HG03571 (cell line): ENCODE data around the gene BAZ1A.

Experiments
- ATAC-seq: cut with Tn5 transposase; IDR thresholded peaks from one replicate; pipeline ENCODE4 v1.9.1; 2021; ENCODE audit not compliant: unreplicated experiment

The BAZ1A gene

DNA sequence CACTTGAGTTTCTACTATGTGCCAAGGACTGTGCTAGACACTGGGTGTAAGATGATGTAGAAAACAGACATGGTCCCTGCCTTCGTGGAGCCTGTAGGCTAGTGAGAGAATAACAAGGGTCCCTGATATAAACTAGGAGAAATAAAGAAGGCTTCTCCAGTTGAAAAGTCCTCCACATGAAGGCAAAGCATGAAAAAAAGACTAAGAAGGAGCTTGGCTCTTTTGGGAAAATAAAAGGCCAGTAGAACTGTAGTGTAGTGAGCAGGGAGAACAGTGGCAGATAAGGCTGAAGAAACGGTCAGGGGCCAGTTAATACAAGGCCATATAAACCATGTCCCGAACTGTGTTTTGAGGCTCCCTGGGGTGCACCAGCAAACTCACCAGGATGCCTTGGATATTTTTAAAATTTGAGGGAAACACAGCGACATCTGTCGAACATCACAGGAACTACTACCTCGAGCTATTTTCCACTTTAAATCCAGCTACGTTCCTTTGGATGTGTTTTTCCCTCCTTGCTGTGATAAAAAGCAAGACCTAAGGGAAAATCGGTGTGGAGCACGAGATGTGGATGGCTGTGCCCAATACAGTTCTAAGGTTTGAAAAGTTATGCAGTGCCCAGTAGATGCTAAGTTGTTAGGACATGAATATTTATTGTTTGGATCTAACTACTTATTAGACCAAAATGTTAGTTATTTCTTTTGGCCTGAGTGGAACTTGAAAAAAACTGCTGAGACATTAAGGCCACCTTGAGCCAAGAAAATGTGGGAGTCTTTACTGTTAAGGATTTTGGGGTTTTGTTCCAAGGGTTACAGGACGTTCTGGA lies 152.2 kb downstream of the BAZ1A start:
- ATAC-seq, result no peak

DNA sequence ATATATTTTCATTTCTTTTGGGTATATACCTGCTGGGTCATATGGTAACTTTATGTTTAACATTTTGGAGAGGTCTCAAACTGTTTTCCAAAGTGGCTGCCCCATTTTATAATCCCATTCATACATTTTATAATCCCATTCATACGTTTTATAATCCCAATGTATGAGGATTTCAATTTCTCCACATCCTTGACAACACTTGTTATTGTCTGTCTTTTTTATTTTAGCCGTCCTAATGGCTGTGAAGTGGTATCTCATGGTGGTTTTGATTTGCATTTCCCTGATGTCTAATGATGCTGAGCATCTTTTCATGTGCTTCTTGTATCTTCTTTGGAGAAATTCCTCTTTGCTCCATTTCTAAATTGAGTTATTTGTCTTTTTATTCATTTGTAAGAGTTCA lies 154.0 kb downstream of the BAZ1A start:
- no peak for ATAC-seq

DNA sequence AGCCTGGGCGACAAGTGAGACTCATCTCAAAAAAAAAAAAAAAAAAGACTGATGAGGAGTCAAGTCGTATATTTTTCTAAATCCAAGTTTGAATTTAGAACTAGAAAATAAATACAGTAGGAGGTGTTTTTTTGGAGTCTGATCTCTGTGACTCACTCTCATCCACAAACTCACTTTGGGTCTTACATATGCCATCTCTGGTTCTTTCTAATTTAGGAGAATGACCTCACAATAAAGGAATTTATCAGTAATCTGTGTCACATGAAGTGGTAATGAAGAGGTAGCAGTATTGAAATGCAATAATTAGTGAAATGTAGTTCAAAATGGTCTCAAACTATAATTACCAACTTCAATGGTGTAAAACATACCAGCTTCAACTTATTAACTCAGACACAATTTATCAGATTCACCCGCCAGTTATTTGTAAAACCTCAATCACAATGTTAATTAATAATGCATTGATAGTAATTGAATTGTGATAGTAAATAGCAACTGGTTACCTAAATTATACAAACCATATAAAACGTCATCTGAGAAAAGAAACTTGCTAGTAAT lies 156.3 kb downstream of the BAZ1A start:
- ATAC-seq, result no peak

DNA sequence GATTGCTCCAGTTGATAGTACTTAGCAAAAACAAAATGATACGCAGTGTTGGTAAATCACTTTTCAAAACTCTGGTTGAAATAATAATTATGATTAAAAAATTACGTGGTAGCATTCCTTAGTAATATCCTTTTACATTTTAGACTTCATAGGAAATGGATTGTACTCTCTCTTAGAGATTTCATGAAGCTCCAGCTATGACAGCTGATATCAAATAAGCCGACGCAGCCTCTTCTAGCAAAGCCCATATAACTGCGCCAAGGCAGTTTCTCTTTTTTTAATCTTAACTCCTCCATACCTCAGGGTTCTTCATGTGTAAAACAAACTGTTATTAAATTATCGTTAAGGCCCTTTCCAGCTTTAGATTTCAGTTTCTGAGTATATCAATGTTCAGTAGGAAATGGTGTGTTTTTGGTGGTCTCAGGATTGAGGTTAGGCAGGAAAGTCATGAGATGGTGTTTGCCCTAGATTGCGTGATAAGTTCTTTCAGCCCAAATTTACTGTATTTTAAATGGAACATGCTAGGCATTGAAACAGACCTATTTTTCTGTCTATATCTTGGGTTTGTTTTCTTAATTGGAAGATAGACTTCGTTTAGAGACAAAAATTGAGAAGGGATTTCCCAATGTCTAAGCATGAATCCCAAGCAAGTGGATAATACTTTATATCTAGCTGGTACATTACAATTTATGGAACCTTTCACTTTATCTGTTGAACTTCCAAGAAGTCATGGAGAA lies 159.9 kb downstream of the BAZ1A start:
- no peak for ATAC-seq

DNA sequence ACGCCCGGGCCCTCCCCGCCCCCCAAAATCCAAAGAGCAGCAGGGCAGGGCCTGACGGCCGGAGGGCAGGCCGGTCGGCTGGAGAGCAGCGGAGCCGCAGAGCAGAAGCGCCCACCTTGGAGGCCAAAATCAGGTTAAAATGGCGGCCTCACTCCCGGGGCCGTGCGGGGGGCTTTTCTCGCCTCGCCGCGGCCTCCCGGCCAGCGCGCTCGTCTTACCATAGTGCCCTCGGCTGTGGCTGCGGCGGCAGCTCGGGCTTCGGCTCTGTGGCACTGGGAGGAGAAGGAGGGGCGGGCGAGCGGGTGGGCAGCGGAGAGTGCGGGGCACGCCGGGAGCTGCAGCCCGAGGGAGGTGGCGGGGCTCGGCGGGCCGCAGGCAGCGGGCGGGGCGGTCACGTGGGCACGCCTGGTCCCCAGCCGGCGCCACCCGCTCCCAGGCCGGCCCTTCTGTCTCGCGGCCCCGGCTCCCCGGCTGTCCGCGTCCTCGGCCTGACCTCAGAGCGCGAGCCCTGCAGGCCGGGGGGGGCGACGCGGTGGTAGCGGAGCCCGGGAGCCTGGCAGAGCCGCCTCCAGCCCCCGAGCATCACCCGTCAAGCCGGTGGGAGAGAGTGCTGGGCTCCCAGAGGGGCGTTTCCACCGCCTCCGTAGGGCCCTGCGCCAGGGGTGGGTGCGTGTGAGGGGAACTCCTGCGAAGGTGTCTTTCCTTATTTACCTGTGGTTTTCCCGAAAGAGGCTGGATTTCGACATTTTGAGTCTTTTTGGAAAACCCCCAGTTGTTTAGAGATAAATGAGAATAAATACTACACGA lies 160.6 kb downstream of the BAZ1A start, which contains the start of gene CFL2:
Gene CFL2, minus strand, starts transcription at position 274 of the 807 bp plus-strand sequence. Its CDS starts 53 bp downstream, at position 221.
- ATAC-seq, result peak; percentile 82

DNA sequence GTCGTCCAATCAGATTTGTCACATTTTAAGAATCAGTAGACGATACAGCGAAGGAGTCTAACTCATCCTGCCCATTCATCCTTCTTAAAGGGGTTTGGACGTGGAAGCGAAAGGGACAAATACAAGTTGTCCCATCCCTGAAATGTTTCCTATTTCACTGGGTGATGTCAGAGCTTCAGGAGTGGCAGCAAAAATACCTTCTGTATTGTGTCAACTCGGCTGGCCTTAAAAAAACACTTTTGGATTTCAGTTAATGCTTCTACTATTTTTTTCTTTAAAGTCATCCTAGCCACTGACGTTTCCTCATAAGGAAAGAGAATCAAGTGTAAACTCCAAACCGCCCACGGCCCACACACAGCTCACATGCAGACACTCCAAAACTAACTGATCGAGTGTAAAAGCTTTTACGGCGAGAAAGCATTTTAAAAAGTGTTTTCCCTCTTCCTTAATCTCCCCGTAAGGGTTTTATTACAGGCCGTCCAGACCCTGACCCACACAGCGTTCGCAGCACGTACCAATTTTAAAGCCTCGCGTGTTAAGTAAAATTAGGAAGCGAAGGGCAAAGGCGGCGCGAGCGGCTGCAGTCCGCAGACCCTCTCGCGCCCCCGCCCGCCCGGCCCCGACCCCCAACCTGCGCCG lies 161.4 kb downstream of the BAZ1A start:
- no peak for ATAC-seq

DNA sequence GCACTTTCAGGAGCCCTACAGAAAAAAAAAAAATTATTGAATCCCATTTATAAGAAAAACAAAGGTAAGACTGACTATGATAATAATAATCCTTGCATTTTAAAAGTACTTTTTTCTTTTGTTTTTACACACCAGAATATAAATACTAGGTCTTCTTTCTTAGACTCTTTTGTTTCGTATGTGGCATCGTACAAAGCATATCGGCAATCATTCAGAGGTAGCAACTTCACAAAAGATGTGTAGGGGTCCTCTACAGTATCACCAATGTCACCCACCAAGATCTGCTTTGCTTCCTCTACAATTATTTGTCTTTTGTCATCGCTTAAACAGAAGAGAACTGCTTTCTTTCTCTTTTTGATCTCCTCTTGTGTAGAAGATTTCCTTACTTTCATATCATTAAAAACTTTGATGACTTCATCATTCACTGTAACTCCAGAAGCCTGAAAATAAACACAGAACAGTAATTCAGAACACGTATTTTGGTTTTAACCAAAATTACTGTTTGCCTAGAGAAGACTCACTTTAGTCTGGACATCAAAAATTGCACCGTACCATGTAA lies 162.0 kb downstream of the BAZ1A start:
- no peak for ATAC-seq

DNA sequence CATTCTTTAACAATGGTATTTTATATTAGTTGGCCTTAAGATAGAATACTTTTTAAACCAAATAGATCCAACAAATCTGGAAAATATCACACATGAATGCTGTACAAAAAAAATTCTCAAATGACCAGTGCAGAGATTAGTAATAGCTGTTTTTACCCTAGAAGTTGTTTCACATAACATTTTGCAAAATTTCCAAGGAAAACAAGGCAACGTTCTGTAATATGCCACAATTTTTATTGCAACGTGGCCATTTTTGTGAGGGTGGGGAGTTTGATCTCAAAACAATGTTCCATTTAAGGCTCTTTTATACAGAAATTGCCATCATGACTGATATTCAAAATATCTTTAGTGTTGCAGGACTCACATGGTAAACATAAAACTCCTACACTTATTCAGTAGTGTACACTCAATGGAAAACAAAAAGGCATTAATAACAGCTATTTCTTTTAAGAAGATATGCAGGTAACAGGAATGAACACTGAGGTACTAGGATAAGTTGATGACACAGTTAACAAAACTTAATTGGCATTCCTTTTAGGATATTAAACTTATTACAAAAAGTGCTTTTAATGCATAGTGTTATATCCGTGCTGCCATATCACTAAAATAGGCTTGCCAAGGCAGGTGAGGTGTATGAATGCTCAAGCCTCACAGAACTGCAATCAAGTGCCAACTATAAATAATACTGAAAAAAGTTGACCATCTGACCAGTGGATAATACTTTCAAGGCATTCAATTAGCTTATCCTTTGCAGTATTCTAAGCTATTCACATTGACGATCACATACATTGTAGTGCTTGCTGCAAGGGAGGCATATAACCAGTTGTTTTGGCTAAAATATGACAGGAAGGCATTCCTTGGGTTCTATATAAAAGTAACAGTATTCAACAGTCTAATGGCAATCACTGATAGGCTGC lies 163.1 kb downstream of the BAZ1A start:
- ATAC-seq, result no peak

DNA sequence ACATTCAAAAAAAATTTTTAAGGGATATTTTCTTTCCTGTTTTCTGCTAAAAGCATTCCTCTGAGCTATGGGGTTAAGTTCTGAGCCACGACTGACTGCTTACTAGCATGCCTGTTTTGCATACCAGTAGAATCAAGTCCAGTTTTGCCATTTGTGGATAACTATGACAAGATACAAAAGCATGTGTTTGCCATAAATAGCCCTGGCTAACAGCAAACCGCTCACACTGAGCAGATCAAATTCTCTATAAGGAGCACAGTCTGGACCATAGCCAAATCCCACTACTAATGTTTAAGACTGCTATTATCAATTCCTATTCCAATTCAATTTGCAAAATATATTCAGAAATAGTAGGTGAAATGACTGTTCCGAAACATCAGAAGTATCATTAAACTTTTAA lies 164.0 kb downstream of the BAZ1A start:
- no peak for ATAC-seq

DNA sequence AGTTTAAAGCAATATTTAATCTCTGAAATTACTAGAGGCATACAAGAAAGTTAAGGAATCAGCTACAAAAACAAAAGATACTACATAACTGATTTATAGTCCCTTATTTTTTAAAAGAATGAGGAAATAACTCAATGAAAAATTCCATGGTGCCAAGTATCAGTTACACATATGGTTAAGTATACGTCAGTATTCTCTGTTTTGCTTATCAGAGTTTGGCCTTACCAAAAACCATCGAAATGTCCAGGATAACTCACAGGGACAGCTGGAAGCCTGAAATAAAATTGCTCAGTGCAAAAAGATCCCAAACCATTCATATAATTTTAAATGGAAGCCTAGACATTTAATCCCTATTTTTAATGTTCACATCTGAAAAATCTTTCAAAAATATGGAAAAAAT lies 164.4 kb downstream of the BAZ1A start:
- ATAC-seq, result no peak

DNA sequence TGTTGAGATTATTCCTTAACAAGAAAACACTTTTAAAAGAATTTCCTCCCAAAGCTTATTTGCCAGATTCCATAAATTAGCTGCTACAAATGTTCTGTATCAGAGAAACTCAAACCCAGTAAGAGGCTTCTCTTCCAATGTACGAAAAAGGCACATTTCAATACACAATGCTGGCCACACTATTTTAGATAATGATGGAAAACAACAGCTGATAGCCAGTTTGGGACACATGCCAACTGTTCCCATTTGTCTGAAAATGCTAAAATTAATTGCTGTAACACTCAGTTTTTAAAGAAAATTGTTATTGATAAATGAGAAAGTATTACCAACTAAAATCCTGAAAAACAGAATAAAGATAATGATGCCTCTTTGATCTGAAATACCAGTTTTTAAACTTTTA lies 165.2 kb downstream of the BAZ1A start:
- no peak for ATAC-seq

DNA sequence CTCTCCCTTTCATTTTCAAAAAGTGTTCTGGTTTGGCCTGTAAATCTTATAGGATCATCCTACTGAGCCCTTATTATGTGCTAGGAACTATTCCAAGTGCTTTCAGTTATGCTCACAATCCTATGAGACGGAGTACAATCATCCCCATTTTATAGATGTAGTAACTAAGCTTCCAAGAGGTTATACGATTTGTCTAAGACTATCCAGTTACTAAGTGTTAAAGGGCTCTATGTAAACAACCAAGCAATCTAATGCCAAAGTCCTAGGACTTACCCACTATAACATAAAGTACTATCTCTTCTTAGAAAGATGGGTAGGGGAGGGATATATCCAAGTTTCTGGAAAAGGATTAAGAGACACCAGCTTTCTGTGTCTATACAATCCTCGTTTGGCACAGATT lies 167.4 kb downstream of the BAZ1A start:
- no peak for ATAC-seq
